Endothelial cell of umbilical vein (primary cell): ENCODE measurements around the gene HOXA10. TPM values are rescaled to one million over a fixed set of nuclear protein-coding genes. Genes with fewer than 3 reads are reported as not detected.

Experiments
- BruUV-seq: library from RNA; stranded (reverse); fragments of 400-500 nt; replicated peaks from 2 replicates; lab custom pipeline; 2021; lab: Mats Ljungman, UMichigan
- CTCF ChIA-PET: fragments of 300-600, 350-600 bp; sonication (Branson Sonifier 250); formaldehyde crosslinking; loops from one replicate; lab custom pipeline; 2021; ENCODE audit warnings: antibody characterized with exemption, inconsistent platforms; lab: Charles Lee
- POLR2A ChIA-PET: fragments of 300-600, 350-600 bp; sonication (Branson Sonifier 250); formaldehyde crosslinking; loops from one replicate; lab custom pipeline; 2021; ENCODE audit warnings: antibody characterized with exemption, inconsistent platforms; lab: Charles Lee
- DNase-seq: peaks from one replicate; pipeline ENCODE4 v3.0.0-alpha.2; 2011; ENCODE audit warnings: low read depth, low spot score
- FAIRE-seq: peaks from 2 replicates; lab custom pipeline; 2011; peaks lifted over from hg19 to GRCh38; lab: Jason Lieb, UNC
- H2AFZ ChIP-seq: 2 replicates; pipeline ENCODE4 v1.6.0; 2012; ENCODE audit warnings: low read depth, low read length, control low read depth, inconsistent platforms
- H3K27ac ChIP-seq: 2 replicates; pipeline ENCODE4 v1.5.1; 2011; ENCODE audit warnings: low read depth, mild to moderate bottlenecking, control low read depth, low read length, moderate library complexity; ENCODE audit not compliant: insufficient read depth
- H3K27me3 ChIP-seq, 2 experiments: 2 replicates each; pipeline versions ENCODE4 v1.6.0 to v1.6.1; 2011; ENCODE audit warnings: low read length in 2 of 2, mixed read lengths in 1 of 2; ENCODE audit not compliant: control insufficient read depth in 2 of 2, insufficient read depth in 2 of 2
- H3K36me3 ChIP-seq, 2 experiments: 2 replicates in 1 of 2; 3 replicates in 1 of 2; pipeline ENCODE4 v1.5.1; 2011; ENCODE audit warnings: low read length in 2 of 2, mild to moderate bottlenecking in 1 of 2, moderate library complexity in 1 of 2; ENCODE audit not compliant: control insufficient read depth in 2 of 2, insufficient read depth in 2 of 2; ENCODE audit errors: extremely low read depth in 1 of 2
- H3K4me1 ChIP-seq: 3 replicates; pipeline ENCODE4 v1.5.1; 2011; ENCODE audit warnings: mild to moderate bottlenecking, low read length; ENCODE audit not compliant: control insufficient read depth, insufficient read depth; ENCODE audit errors: extremely low read depth
- H3K4me2 ChIP-seq: 2 replicates; pipeline ENCODE4 v1.6.1; 2011; ENCODE audit warnings: low read length, control low read depth, mixed read lengths; ENCODE audit not compliant: insufficient read depth
- H3K4me3 ChIP-seq, 3 experiments: fragments of 200-600 bp in 1 of 3; sonication (generic), shearing (Covaris generic) in 1 of 3; replicated peaks in 1 of 3; 2 replicates each; pipeline ENCODE4 v1.5.1; 2011 to 2016; ENCODE audit warnings: control low read depth in 3 of 3, low read length in 3 of 3, mild to moderate bottlenecking in 2 of 3, inconsistent platforms in 1 of 3, low read depth in 1 of 3, moderate library complexity in 1 of 3; ENCODE audit not compliant: insufficient read depth in 1 of 3
- H3K79me2 ChIP-seq: 2 replicates; pipeline ENCODE4 v1.6.0; 2012; ENCODE audit warnings: low read length, inconsistent platforms; ENCODE audit not compliant: control insufficient read depth, insufficient read depth
- H3K9ac ChIP-seq: replicated peaks from 2 replicates; pipeline ENCODE3; 2011; ENCODE audit warnings: low read length, control low read depth; ENCODE audit not compliant: insufficient read depth; ENCODE audit errors: extremely low read depth
- H3K9me1 ChIP-seq: replicated peaks from 3 replicates; pipeline ENCODE4 v1.6.0; 2011; ENCODE audit warnings: mild to moderate bottlenecking, low read length; ENCODE audit not compliant: control insufficient read depth, insufficient read depth; ENCODE audit errors: extremely low read depth
- H3K9me3 ChIP-seq: replicated peaks from 2 replicates; pipeline ENCODE4 v1.5.1; 2012; ENCODE audit warnings: low read length, inconsistent platforms; ENCODE audit not compliant: control insufficient read depth, insufficient read depth
- H4K20me1 ChIP-seq: replicated peaks from 2 replicates; pipeline ENCODE3; 2011; ENCODE audit warnings: mild to moderate bottlenecking, low read length; ENCODE audit not compliant: control insufficient read depth, insufficient read depth; ENCODE audit errors: extremely low read depth
- EZH2 ChIP-seq: IDR thresholded peaks from 2 replicates; pipeline ENCODE4 v1.6.1; 2012; ENCODE audit warnings: borderline replicate concordance, low read depth, mild to moderate bottlenecking, moderate library complexity, low read length, inconsistent platforms; ENCODE audit not compliant: severe bottlenecking
- FOS ChIP-seq: IDR thresholded peaks from 2 replicates; pipeline ENCODE4 v1.6.1; 2011; ENCODE audit warnings: mild to moderate bottlenecking, low read length, moderate library complexity, borderline replicate concordance; ENCODE audit not compliant: insufficient read depth
- GATA2 ChIP-seq: IDR thresholded peaks from 2 replicates; pipeline ENCODE4 v1.7.0; 2011; ENCODE audit warnings: low read depth, mild to moderate bottlenecking, moderate library complexity, mixed read lengths, low read length; ENCODE audit not compliant: insufficient read length, insufficient read depth
- JUN ChIP-seq: IDR thresholded peaks from 2 replicates; pipeline ENCODE4 v1.6.1; 2011; ENCODE audit warnings: borderline replicate concordance, low read depth; ENCODE audit not compliant: insufficient read length, insufficient read depth
- MYC ChIP-seq: IDR thresholded peaks from one replicate; pipeline ENCODE4 v1.6.1; 2011; ENCODE audit warnings: mild to moderate bottlenecking, low read depth, low read length
- POLR2A ChIP-seq: IDR thresholded peaks from 2 replicates; pipeline ENCODE4 v1.6.1; 2012; ENCODE audit warnings: low read depth, mild to moderate bottlenecking, control low read depth, low read length
- POLR2AphosphoS5 ChIP-seq: IDR thresholded peaks from 2 replicates; pipeline ENCODE4 v1.6.1; 2012; ENCODE audit warnings: low read depth, mild to moderate bottlenecking, control low read depth, low read length, moderate library complexity; ENCODE audit not compliant: insufficient read depth
- dilution Hi-C: fragments of 300-500 bp; cut with MboI; formaldehyde crosslinking; loops from one replicate; pipeline ENCODE4 v1.15.0; 2019; ENCODE audit warnings: low sequenced_read_pairs; ENCODE audit not compliant: extremely low pct_ligation_motif_present
- intact Hi-C: fragments of 100-400 bp; cut with micrococcal nuclease; formaldehyde crosslinking; loops from one replicate; pipeline ENCODE4 v1.10.0; 2022
- polyA plus RNA-seq, 4 experiments: library from polyadenylated mRNA; depleted of rRNA in 3 of 4; stranded (reverse) in 3 of 4; unstranded in 1 of 4; fragments of >200 nt; gene quantifications; 2 replicates each; pipeline versions ENCODE4 v1.2.1 to v1.2.3, GENCODE V29; 2011 to 2012; ENCODE audit warnings: missing spikeins in 1 of 4
- total RNA-seq: library from RNA; stranded (reverse); gene quantifications from 2 replicates; pipeline ENCODE4 v1.2.3, GENCODE V29; 2021
- TF ChIP-seq, protein P1 (sequence below), 2 donors: IDR thresholded peaks; 1 replicate in 1 of 2; 2 replicates in 1 of 2; pipeline ENCODE4 v1.5.1; 2011; ENCODE audit warnings: low read length in 2 of 2, mild to moderate bottlenecking in 2 of 2, moderate library complexity in 2 of 2, control low read depth in 1 of 2, inconsistent platforms in 1 of 2, low read depth in 1 of 2; ENCODE audit not compliant: insufficient read depth in 1 of 2; ENCODE audit errors: extremely low read depth in 1 of 2
- TF ChIP-seq, protein P2 (sequence below): IDR thresholded peaks from 2 replicates; pipeline ENCODE4 v1.6.1; 2011; ENCODE audit not compliant: insufficient read depth, insufficient read length

The HOXA10 gene
- total and polyA plus RNA-seq, 2 donors (not counting 3 experiments of a cell fraction or from before 2014, with no cell fraction given) = 24.4 to 30.3 TPM

DNA sequence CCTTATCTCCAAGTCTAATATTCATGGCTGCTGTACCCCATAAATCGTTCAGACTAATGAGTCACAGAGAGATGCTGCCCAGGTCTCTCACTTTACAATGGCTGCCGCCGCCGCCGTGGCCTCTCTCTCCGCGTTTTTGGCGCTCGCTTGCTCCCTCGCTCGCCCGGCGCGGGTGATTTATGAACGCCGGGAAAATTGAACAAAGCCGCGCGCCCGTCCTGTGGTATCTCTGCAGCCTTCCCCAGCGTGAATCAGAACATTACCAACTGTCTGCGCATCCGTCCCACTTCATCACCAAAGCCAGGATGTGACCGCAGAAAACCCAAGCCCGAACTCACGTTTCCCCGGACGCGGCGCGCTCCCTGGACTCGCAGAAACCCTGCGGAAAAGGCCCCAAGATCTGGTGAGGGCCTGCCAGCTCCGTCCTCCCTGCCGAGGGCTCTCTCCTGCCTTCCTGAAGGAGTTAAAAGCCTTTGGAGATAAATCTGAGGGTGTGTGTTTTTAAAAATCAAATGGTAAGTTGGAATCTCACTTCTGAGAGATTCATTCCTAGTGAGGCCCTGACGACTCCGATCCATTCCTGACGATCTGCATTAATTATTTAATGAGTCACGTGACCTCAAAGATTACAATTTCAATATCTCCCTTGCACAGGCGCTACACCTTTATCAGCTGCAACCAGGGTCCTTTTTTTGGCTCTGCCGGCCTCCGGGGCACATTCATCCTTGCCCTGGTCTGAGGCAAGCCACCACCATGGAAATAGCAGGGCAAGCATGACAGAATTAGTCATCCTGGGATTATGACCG lies 49.8 kb downstream of the HOXA10 start:
- H3K9ac ChIP-seq = peak overlapping the region; percentile 81
- DNase-seq = peak; percentile 58
- dilution Hi-C loops = no loop called here

More for the DNA sequence above, 49.8 kb downstream of the HOXA10 start:
- intact Hi-C loops = loop anchor here (1.0 kb wide), 1 partner anchor 9 kb away; no protein-coding TSS in a partner anchor
- no peaks in the 10 kb centered on the region for H3K9me3 ChIP-seq
- H2AFZ ChIP-seq = no peak overlapping the region
- CTCF ChIA-PET = interaction anchor here (0.9 to 1.4 kb wide), 2 partner anchors 9 to 27 kb away, joined by 3 read pairs; no protein-coding TSS in a partner anchor
- no peaks in the 10 kb centered on the region for H3K27me3 ChIP-seq
- no peak for TF ChIP-seq EZH2
- TF ChIP-seq, protein P1, sequence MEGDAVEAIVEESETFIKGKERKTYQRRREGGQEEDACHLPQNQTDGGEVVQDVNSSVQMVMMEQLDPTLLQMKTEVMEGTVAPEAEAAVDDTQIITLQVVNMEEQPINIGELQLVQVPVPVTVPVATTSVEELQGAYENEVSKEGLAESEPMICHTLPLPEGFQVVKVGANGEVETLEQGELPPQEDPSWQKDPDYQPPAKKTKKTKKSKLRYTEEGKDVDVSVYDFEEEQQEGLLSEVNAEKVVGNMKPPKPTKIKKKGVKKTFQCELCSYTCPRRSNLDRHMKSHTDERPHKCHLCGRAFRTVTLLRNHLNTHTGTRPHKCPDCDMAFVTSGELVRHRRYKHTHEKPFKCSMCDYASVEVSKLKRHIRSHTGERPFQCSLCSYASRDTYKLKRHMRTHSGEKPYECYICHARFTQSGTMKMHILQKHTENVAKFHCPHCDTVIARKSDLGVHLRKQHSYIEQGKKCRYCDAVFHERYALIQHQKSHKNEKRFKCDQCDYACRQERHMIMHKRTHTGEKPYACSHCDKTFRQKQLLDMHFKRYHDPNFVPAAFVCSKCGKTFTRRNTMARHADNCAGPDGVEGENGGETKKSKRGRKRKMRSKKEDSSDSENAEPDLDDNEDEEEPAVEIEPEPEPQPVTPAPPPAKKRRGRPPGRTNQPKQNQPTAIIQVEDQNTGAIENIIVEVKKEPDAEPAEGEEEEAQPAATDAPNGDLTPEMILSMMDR (IDR thresholded peaks at IDR 0.05; ENCODE audit: extremely low read depth in 1 of 2, insufficient read depth in 1 of 2, low read depth in 1 of 2, low read length in 2 of 2) = no peak
- peak; percentile 71 for TF ChIP-seq GATA2
- TF ChIP-seq POLR2A = no peak
- no peak for TF ChIP-seq JUN
- TF ChIP-seq POLR2AphosphoS5 = no peak
- no peak for TF ChIP-seq MYC
- peak; percentile 66 for TF ChIP-seq FOS
- TF ChIP-seq, protein P2, sequence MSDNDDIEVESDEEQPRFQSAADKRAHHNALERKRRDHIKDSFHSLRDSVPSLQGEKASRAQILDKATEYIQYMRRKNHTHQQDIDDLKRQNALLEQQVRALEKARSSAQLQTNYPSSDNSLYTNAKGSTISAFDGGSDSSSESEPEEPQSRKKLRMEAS = no peak
- H4K20me1 ChIP-seq = no peaks in the 10 kb centered on the region
- no TSS peak for BruUV-seq
- H3K4me2 ChIP-seq = peak overlapping the region; percentile 92
- POLR2A ChIA-PET = interaction anchor here (0.8 kb wide), 1 partner anchor 55 kb away, joined by 6 read pairs; no protein-coding TSS in a partner anchor
- peaks cover 0 to 11% of the 10 kb centered on the region in 2 experiments for H3K36me3 ChIP-seq
- peak overlapping the region in 1 of 3 experiments; percentile 36 for H3K4me3 ChIP-seq
- H3K27ac ChIP-seq = peak overlapping the region; percentile 96
- peaks cover 68% of the 10 kb centered on the region for H3K79me2 ChIP-seq
- H3K9me1 ChIP-seq = no peaks in the 10 kb centered on the region
- peak; percentile 91 for FAIRE-seq
- H3K4me1 ChIP-seq = peaks cover 75% of the 10 kb centered on the region
